Renal cortical epithelial cell (primary cell): ENCODE data around the gene MED16. TPM values are rescaled to one million over a fixed set of nuclear protein-coding genes. Genes with fewer than 3 reads are reported as not detected.

Experiments used
- DNase-seq: peaks from one replicate; pipeline ENCODE4 v3.0.0-alpha.2; 2011; ENCODE audit warnings: low read depth
- total RNA-seq: library from RNA; depleted of rRNA; stranded (reverse); fragments of >200 nt; gene quantifications from 2 replicates; pipeline ENCODE4 v1.2.3, GENCODE V29; 2014

MED16 gene
- total RNA-seq, 1 donor from 2014 or later = 55.4 TPM

DNA sequence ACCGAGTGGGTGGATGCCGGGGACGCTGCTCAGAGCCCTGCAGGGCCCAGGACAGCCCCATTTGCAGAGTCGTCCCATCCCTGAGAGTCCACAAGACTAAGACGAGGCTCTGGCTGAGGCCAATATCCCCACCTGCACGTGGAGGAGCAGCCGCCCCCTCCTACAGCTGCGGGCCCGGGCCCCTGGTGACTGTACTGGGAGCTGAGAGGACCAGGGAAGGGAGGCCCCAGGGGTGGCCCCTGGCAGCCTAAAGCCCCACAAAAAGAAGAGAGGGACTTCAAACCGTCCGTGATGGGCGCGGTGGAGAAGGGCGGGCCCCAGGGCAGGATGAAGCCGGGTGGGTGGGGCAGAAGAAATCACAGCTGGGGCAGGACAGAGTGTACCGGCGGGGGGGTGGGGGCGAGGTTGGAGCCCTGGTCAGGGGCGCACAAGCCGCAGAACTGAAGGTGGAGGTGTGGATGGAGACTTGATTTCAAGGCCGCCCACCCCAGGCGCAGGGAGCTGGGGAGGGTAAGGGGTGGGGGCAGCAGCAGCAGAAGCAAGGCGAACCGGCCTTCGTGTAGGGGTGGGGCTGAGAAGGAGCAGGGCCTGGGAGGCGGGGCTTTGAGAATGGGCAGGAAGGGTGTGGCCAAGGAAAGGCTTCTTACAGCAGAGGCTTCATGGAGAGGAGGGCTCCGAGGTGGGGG lies 20.6 kb downstream of the MED16 start:
- no peak for DNase-seq

- no peak for DNase-seq
Observed at GRCh38 chr19:871446-872265, 21.3 kb downstream of the MED16 start.

DNA sequence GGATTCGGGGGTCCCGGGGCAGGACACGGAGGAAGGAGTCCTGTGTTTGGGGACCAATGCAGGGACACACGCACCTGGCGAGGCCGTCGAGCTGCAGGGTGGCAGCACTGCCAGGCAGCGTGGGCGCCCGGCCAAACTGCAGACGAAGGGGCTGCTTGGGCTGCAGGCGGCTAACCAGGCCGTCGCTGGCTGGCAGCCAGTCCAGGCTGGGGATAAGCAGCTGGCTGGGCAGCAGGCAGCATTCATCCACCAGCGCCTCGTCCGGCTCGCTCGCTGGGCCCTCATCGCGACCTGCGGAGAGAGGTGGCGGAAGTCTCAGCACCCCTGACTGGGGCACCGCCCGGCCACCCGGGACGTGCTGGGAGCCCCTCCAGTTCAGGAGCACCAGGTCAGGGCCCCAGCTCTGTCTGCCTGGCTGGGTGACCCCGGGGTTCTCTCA lies 22.0 kb downstream of the MED16 start:
- no peak for DNase-seq

DNA sequence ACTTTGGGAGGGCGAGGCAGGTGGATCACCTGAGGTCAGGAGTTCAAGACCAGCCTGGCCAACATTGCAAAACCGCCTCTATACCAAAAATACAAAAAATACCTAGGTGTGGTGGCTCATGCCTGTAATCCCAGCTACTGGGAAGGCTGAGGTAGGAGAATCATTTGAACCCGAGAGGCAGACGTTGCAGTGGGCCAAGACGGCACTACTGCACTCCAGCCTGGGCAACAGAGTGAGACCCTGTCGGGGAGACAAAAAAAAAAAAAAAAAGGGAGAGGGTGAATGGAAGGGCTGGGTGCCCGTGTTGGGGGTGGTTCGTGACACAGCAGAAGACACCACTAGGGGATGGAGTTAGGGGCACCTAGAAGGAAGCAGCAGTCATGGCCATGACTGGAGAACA lies 22.7 kb downstream of the MED16 start:
- no peak for DNase-seq

- DNase-seq = peak; percentile 43
Observed at GRCh38 chr19:869245-870177, 23.5 kb downstream of the MED16 start.

- DNase-seq = no peak
Observed at GRCh38 chr19:868458-869244, 24.3 kb downstream of the MED16 start.

GRCh38 chr19:867855-868457 lies 25.0 kb downstream of the MED16 start:
- DNase-seq = no peak

DNA sequence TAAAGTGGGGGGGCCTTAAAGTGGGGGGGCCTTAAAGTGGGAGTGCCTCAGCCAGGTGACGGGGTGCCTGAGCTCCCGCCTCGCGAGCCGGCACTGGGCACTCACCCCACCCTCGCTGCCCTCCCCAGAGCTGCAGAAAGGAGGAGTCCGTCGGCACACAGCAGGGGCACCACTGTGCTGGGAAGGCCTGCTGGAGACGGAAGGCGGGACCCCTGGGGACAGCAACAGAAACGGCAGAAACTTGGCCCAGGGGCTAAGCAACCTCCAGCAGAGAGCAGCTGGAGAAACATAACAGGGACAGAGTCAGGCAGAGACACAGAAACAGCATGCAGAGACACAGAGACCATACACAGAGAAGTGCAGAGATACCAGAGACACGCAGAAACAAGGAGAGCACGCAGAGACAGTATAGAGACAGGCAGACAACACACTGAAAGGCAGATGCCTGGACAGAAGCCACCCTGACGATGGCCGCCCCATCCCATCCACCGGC lies 25.6 kb downstream of the MED16 start:
- DNase-seq = no peak

DNA sequence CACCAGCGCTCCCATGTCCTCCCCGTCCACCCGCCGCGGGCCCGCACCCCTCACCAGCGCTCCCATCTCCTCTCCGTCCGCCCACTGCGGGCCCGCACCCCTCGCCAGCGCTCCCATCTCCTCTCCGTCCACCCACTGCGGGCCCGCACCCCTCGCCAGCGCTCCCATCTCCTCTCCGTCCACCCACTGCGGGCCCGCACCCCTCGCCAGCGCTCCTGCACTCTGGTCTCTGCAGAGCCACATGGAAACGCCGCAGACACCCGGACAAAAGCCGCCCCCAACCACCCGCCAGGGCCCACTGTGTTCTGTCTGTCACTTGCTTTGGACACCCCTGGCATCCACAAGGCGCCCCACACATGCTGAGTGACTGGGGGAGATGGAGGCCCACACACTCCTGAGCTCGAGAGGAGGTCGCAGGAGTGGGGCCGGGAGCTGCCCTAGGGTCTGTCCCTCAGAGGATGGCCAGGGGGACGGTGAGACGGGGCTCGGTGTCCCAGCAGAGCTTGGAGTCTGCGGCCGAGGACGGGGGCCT lies 26.2 kb downstream of the MED16 start:
- DNase-seq = no peak

- DNase-seq = no peak
Observed at GRCh38 chr19:863315-863620, 29.7 kb downstream of the MED16 start.

DNA sequence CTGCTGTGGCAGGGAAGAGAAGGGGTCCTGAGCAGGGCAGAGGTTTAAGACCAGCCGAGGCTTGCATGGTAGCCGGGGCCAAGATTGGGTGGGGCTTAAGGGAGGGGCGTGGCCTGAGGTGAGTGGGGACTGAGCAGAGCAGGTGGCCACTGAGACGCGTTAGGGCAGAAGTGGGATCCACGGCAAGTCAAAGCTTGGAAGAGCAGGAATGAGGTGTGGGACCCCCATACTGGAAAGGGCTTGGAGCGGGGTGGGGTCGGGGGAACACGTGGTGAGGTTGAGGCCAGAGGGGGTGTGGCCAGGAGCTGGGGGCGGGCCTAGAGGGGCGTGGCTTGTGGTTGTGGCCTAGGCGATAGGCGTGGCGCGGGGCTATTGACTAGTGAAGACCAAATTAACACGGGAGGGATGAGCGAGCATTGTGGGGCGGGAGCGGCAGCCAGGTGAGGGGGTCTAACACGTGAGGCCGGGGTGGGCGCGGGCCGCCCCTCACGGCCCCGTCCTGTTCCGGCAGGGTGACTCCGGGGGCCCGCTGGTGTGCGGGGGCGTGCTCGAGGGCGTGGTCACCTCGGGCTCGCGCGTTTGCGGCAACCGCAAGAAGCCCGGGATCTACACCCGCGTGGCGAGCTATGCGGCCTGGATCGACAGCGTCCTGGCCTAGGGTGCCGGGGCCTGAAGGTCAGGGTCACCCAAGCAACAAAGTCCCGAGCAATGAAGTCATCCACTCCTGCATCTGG lies 30.2 kb downstream of the MED16 start:
- DNase-seq = no peak

DNA sequence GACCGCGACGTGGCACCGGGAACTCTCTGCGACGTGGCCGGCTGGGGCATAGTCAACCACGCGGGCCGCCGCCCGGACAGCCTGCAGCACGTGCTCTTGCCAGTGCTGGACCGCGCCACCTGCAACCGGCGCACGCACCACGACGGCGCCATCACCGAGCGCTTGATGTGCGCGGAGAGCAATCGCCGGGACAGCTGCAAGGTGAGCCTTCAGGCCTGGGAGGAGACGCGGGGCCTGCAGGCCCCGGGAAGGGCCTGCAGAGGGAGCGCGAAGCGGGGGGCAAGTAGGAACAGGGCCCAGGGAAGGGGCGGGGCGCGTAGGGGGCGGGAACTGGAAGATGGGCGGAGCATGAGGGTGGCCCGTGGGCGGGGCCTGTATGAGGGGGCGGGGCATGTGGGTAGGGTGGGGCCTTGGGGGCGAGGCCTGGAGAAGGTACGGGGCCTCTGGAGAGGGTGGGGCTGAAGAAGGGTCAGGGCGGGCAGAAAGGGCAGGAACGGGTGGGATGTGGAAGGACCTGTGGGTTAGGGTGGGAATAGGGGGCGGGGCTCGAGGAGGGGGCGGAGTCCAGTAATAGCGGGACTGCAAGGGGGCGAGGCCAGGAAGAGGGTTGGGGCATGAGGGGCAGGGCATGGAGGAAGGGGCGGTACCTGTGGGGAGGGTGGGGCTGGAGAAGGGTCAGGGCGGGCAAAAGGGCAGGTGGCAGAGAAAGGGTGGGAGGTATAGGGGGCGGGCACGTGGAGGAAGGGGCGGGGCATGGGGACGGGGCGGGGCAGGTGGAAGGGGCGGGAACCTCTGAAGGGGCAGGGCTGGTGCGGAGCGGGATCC lies 31.0 kb downstream of the MED16 start:
- DNase-seq = no peak

DNA sequence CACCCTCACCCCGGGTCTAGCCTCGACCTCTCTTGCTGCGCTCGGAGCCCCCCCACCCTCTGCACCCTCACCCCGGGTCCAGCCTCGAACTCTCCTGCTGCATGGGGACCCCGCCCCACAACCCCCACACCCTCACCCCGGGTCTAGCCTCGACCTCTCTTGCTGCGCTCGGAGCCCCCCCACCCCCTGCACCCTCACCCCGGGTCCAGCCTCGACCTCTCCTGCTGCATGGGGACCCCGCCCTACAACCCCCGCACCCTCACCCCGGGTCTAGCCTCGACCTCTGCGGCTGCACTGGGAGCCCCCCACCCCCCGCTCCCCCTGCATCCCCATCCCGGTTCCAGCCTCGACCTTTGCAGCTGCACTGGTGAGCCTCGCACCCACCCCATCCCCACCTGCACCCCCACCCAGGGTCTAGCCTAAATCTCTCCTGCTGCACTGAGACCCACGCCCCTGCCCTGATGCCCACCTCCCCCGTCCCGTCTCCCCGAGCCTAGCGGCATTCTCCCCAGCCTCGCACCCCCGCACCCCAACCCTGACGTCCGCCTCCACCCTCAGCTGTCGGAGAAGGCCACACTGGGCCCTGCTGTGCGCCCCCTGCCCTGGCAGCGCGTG lies 31.7 kb downstream of the MED16 start:
- DNase-seq = no peak

DNA sequence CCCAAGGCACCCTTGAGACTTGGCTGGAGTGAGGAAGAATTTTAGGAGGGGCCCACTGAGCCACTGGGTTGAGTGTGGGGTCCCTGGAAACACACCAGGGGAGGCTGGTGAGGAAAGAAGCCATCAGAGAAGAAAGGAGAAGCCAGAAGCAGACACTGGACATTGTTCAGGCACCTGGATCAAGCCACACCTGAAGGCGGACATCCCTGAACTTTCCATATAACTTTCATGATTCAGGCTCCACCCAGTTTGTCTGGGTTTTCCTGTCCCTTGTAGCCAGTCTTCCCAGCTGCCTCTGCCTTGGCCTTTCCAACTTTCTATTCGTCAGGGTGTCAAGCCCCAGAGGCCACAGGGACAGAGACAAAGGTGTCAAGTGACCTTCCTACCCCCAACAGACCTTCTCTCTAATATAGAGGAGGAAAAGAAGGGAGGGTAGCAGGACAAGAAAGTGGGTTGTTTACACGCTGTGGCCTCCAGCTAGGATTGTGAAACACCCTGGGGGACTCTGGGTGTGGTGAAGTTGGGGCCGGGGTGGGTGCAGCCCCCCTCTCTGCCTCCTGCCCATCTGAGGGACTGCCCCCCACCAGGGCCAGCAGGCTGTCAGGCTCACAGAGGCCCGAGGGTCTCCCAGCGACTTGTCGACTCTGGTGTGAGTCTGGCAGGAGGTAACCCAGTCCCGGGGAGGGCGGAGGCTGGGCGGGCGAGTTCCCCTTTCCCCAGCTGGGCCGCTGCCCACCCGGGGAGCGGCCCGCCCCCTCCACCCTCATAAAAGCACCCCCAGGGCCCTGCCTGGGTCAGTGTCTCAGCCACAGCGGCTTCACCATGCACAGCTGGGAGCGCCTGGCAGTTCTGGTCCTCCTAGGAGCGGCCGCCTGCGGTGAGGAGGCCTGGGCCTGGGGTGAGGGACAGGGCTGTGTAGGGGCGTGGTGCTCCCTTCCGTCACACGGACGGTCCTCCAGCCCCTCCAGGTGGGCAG lies 33.8 kb downstream of the MED16 start, which contains the start of gene CFD:
CFD (plus strand) TSS at position 797 of the 976 bp plus-strand sequence; CDS start at position 823, 26 bp downstream.
- no peak for DNase-seq

DNA sequence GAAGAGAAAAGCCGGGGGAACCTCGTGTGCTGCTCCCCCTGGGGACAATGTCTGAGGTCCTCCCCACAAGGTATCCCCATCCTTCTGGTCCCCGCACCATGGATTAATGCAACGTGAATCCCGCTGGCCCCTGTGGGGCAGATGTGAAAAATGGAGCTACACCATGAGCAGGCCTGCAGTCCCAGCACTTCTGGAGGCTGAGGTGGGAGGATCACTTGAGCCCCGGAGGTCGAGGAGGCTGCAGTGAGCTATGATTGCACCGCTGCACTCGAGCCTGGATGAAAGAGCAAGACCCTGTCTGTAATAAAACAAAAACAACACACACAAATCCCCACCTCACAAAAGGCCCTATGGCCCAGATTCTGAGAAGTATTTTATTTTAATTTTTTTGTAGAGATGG lies 34.7 kb downstream of the MED16 start:
- DNase-seq = no peak

DNA sequence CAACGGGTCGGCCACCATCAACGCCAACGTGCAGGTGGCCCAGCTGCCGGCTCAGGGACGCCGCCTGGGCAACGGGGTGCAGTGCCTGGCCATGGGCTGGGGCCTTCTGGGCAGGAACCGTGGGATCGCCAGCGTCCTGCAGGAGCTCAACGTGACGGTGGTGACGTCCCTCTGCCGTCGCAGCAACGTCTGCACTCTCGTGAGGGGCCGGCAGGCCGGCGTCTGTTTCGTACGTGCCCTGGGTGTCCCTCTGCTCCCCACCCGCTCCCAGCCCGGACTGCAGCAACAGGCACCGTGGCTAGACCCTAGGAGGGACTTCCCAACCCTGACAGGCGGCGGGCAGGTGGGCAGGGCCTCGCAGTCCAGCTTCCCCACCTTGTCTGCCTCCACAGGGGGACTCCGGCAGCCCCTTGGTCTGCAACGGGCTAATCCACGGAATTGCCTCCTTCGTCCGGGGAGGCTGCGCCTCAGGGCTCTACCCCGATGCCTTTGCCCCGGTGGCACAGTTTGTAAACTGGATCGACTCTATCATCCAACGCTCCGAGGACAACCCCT lies 37.3 kb downstream of the MED16 start:
- no peak for DNase-seq

DNA sequence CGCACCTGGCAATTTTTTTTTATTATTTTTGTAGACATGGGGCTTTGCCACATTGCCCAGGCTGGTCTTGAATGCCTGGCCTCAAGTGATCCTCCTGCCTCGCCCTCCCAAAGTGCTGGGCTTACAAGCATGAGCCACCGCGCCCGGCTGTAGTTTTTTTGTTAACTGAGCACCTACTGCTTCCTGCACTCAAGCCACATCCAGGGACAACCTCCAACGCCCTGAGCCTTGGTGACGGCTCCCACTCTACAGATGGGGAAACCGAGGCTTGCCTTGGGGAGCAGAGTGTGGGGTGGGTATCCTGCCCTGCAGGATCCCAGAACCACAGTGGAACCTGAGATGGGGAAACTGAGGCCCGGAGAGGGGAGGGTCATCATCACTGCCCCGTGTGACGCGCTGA lies 37.8 kb downstream of the MED16 start:
- DNase-seq = no peak
